A549 (cell line): ENCODE data around the gene SPARC. TPM values are rescaled to one million over a fixed set of nuclear protein-coding genes. Genes with fewer than 3 reads are reported as not detected.

Source experiments
- ATAC-seq, 2 experiments: fragments of 200-7000 bp in 1 of 2; fragments of >200 bp in 1 of 2; cut with Nextera tagmentation in 1 of 2; cut with Tn5 transposase in 1 of 2; 3 replicates each; pipeline versions ENCODE4 v1.8.0 to v1.9.1; 2018 to 2020; ENCODE audit warnings: mild to moderate bottlenecking in 1 of 2, moderate library complexity in 1 of 2
- CTCF ChIA-PET: fragments of 300-600 bp; sonication (Branson Sonifier 250); formaldehyde crosslinking; extraction: SDS; loops from one replicate; lab custom pipeline; 2021; ENCODE audit warnings: antibody characterized with exemption, inconsistent platforms; lab: Yijun Ruan, JAX
- POLR2A ChIA-PET: fragments of 350-600 bp; formaldehyde crosslinking; extraction: SDS; loops from one replicate; lab custom pipeline; 2021; ENCODE audit warnings: antibody characterized with exemption, inconsistent platforms; lab: Yijun Ruan, JAX
- DNase-seq, 2 experiments: peaks; one replicate each; pipeline versions ENCODE4 v3.0.0 to v3.0.0-alpha.2; 2011 to 2016; ENCODE audit warnings: low read depth in 1 of 2, low spot score in 1 of 2
- FAIRE-seq: peaks from 2 replicates; lab custom pipeline; 2011; peaks lifted over from hg19 to GRCh38; lab: Jason Lieb, UNC
- H3K27ac ChIP-seq, 2 experiments: fragments of >200 bp; sonication (Bioruptor Twin); formaldehyde crosslinking; 3 replicates each; pipeline ENCODE4 v1.5.1; 2016 to 2017
- H3K4me1 ChIP-seq: fragments of >200 bp; sonication (Bioruptor Twin); formaldehyde crosslinking; 3 replicates; pipeline ENCODE4 v1.6.1; 2016
- H3K4me2 ChIP-seq: fragments of >200 bp; sonication (Bioruptor Twin); formaldehyde crosslinking; 3 replicates; pipeline ENCODE4 v1.6.1; 2016
- H3K4me3 ChIP-seq: fragments of >200 bp; sonication (Bioruptor Twin); formaldehyde crosslinking; 3 replicates; pipeline ENCODE4 v1.5.1; 2016
- H3K9me3 ChIP-seq: fragments of >200 bp; sonication (Bioruptor Twin); formaldehyde crosslinking; 3 replicates; pipeline ENCODE4 v1.6.1; 2016
- CHD2 ChIP-seq: fragments of 150-350 bp; IDR thresholded peaks from 2 replicates; pipeline ENCODE4 v1.6.1; 2014; ENCODE audit warnings: low read length; ENCODE audit not compliant: partially characterized antibody
- CHD4 ChIP-seq: fragments of 200-600 bp; sonication (generic); IDR thresholded peaks from 2 replicates; pipeline ENCODE4 v1.6.1; 2016; ENCODE audit warnings: antibody characterized with exemption, mild to moderate bottlenecking, borderline replicate concordance
- EP300 ChIP-seq, 2 experiments: fragments of >200 bp; sonication (Bioruptor Twin); formaldehyde crosslinking; IDR thresholded peaks; 2 replicates in 1 of 2; 3 replicates in 1 of 2; pipeline ENCODE4 v1.6.1; 2016 to 2017
- FOSB ChIP-seq: fragments of 250-450 bp; sonication (Bioruptor Pico); IDR thresholded peaks from 2 replicates; pipeline ENCODE4 v1.5.0; 2020; ENCODE audit warnings: mild to moderate bottlenecking, moderate library complexity
- FOXS1 ChIP-seq: fragments of 250-450 bp; sonication (Bioruptor Pico); IDR thresholded peaks from 2 replicates; pipeline ENCODE4 v1.5.0; 2020; ENCODE audit warnings: mild to moderate bottlenecking, moderate library complexity
- HDAC2 ChIP-seq: fragments of 200-600 bp; sonication (generic); IDR thresholded peaks from 2 replicates; pipeline ENCODE4 v1.6.1; 2016
- HEYL ChIP-seq: fragments of 250-450 bp; sonication (Bioruptor Pico); IDR thresholded peaks from 2 replicates; pipeline ENCODE4 v1.8.0; 2021; ENCODE audit warnings: mild to moderate bottlenecking, moderate library complexity
- JUN ChIP-seq, 2 experiments: fragments of >200 bp; sonication (Bioruptor Twin); formaldehyde crosslinking; IDR thresholded peaks; 2 replicates in 1 of 2; 3 replicates in 1 of 2; pipeline ENCODE4 v1.6.1; 2016 to 2017
- JUNB ChIP-seq: fragments of >200 bp; sonication (Bioruptor Twin); formaldehyde crosslinking; IDR thresholded peaks from 2 replicates; pipeline ENCODE4 v1.6.1; 2016
- KDM5A ChIP-seq: fragments of 200-600 bp; sonication (generic); IDR thresholded peaks from 2 replicates; pipeline ENCODE4 v1.6.1; 2016; ENCODE audit warnings: antibody characterized with exemption, mild to moderate bottlenecking
- MAFK ChIP-seq: fragments of 450-650 bp; IDR thresholded peaks from 2 replicates; pipeline ENCODE4 v1.6.1; 2014; ENCODE audit not compliant: partially characterized antibody
- MAX ChIP-seq: IDR thresholded peaks from 2 replicates; pipeline ENCODE4 v1.6.1; 2012
- MYC ChIP-seq: IDR thresholded peaks from 2 replicates; pipeline ENCODE4 v1.6.1; 2012; ENCODE audit warnings: mild to moderate bottlenecking, inconsistent platforms, low read length, improper control_type of control experiment, borderline replicate concordance
- NPAS2 ChIP-seq: fragments of 250-450 bp; sonication (Bioruptor Pico); IDR thresholded peaks from 2 replicates; pipeline ENCODE4 v1.8.0; 2022; ENCODE audit warnings: mild to moderate bottlenecking, moderate library complexity, borderline replicate concordance
- NR3C1 ChIP-seq: fragments of >200 bp; sonication (Bioruptor Twin); formaldehyde crosslinking; IDR thresholded peaks from 3 replicates; pipeline ENCODE4 v1.6.1; 2017
- RAD21 ChIP-seq, 2 experiments: fragments of >200 bp in 1 of 2; sonication (Bioruptor Twin) in 1 of 2; formaldehyde crosslinking in 1 of 2; IDR thresholded peaks in 1 of 2; conservative IDR thresholded peaks in 1 of 2; 2 replicates in 1 of 2; 3 replicates in 1 of 2; pipeline ENCODE4 v1.6.1; 2012 to 2018; ENCODE audit warnings: inconsistent platforms in 1 of 2
- RARB ChIP-seq: fragments of 250-450 bp; sonication (Bioruptor Pico); IDR thresholded peaks from 2 replicates; pipeline ENCODE4 v1.8.0; 2021; ENCODE audit warnings: mild to moderate bottlenecking, moderate library complexity
- RNF2 ChIP-seq: fragments of 200-600 bp; sonication (generic); IDR thresholded peaks from 2 replicates; pipeline ENCODE4 v1.6.1; 2016; ENCODE audit warnings: low read depth, mild to moderate bottlenecking, antibody characterized with exemption, moderate library complexity, borderline replicate concordance
- SREBF2 ChIP-seq: fragments of 450-650 bp; IDR thresholded peaks from 2 replicates; pipeline ENCODE4 v1.6.1; 2014; ENCODE audit warnings: mild to moderate bottlenecking, moderate library complexity
- ZC3H11A ChIP-seq: fragments of 450-650 bp; IDR thresholded peaks from 2 replicates; pipeline ENCODE4 v1.6.1; 2014; ENCODE audit warnings: antibody characterized with exemption, mild to moderate bottlenecking
- ZFP36 ChIP-seq: fragments of 450-650 bp; IDR thresholded peaks from 2 replicates; pipeline ENCODE4 v1.6.1; 2014; ENCODE audit warnings: borderline replicate concordance; ENCODE audit not compliant: partially characterized antibody
- WGBS: methylation state at CpG from one replicate; pipeline ENCODE4 v1.1.6; 2017; ENCODE audit errors: missing lambda C conversion rate; 5-methylcytosine and 5-hydroxymethylcytosine counted together
- polyA plus RNA-seq, 4 experiments: library from polyadenylated mRNA; depleted of rRNA in 3 of 4; stranded (reverse); fragments of >200 nt; fragmentation: RNase III in 1 of 4; extraction: RNeasy Plus Mini Kit Qiagen cat#74134 plus additional on column Dnase treatment in 1 of 4; gene quantifications; 2 replicates in 3 of 4; 3 replicates in 1 of 4; pipeline ENCODE4 v1.2.3, GENCODE V29; 2011 to 2017
- TF ChIP-seq, protein P1 (sequence below): fragments of 450-650 bp; IDR thresholded peaks from 2 replicates; pipeline ENCODE4 v1.6.1; 2014; ENCODE audit warnings: antibody characterized with exemption
- TF ChIP-seq, protein P2 (sequence below): fragments of >200 bp; sonication (Bioruptor Twin); formaldehyde crosslinking; IDR thresholded peaks from 2 replicates; pipeline ENCODE4 v1.6.1; 2016

Gene SPARC
- polyA plus RNA-seq, 2 of the 4 experiments (the other 2 are of a cell fraction): 33.8 to 45.7 TPM

DNA sequence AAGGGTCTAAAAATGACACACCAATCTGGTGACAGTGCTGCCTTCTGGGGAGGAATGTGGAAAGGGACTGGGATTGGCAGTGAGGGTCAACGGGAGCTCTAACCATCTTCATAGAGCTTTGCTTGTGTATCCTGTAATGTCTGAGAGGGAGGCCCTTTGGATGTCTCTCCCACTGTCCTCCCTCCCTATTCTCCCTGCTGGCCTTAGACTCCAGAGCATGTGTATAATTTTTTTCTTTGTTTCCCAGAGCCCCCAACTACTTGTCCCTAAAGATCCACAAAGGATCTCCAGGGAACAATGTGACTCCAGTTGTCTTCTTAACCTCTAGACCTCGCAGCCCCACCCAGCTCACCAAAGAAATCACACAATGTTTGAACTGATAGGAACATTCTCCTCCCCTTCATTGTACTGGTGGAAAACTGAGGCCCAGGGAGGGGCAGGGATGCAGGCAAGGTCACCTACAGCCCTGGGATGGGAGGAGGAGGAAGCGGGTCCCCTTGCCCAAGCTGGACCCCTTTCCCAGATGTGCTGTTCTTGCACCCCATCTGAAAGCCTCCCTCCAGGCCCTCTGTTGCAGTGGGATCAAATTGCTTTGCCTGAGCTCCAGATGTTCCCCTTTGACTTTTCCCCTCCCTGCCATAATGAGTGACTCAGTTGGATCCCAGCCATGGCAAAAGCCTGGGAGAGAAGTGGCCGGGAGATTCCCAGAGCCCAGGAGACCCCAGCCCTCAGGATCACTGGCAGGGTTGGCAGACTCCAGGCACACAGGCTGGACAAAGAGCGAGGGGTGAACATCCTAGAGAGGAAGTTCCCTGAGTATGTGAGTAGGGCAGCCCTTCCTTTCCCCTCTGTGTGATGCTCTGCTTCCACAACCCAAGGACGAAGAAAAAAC, 21.8 kb downstream of the SPARC start:
- Histone ChIP-seq H3K27ac (peak overlapping the region; percentile 47 to 74; a peak in 5 of 6 replicates), H3K9me3 (no peaks in the 10 kb centered on the region), H3K4me2 (peak overlapping the region; percentile 14; the same call in 1 of the 3 replicates), H3K4me1 (peaks cover 18% of the 10 kb centered on the region), H3K4me3 (no peak overlapping the region)
- POLR2A ChIA-PET: no interaction called here
- peak; percentile 15 to 35; a peak in 4 of 6 replicates for ATAC-seq
- DNase-seq: no peak
- 77% methylated on average over 6 of the region's 6 CpGs for WGBS
- TF ChIP-seq ZC3H11A (no peak), RAD21 (conservative IDR thresholded peaks at IDR 0.05 in 1 of 2, IDR thresholded peaks at IDR 0.05 in 1 of 2) (no peak), SREBF2 (no peak), JUN (IDR thresholded peaks at IDR 0.05) (no peak), FOSB (CRISPR knock-in tag) (no peak), RNF2 (no peak), MYC (no peak), KDM5A (no peak), EP300 (IDR thresholded peaks at IDR 0.05) (no peak), MAFK (no peak), RARB (CRISPR knock-in tag) (no peak), HDAC2 (no peak), NPAS2 (no peak), ZFP36 (no peak), CHD2 (no peak)
- TF ChIP-seq, protein P1, sequence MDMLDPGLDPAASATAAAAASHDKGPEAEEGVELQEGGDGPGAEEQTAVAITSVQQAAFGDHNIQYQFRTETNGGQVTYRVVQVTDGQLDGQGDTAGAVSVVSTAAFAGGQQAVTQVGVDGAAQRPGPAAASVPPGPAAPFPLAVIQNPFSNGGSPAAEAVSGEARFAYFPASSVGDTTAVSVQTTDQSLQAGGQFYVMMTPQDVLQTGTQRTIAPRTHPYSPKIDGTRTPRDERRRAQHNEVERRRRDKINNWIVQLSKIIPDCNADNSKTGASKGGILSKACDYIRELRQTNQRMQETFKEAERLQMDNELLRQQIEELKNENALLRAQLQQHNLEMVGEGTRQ: no peak
- no peak for FAIRE-seq
- CTCF ChIA-PET: interaction anchor here (1.0 to 4.9 kb wide), 8 partner anchors 9 to 76 kb away, joined by 3 to 60 read pairs (median 7); no protein-coding TSS in a partner anchor

DNA sequence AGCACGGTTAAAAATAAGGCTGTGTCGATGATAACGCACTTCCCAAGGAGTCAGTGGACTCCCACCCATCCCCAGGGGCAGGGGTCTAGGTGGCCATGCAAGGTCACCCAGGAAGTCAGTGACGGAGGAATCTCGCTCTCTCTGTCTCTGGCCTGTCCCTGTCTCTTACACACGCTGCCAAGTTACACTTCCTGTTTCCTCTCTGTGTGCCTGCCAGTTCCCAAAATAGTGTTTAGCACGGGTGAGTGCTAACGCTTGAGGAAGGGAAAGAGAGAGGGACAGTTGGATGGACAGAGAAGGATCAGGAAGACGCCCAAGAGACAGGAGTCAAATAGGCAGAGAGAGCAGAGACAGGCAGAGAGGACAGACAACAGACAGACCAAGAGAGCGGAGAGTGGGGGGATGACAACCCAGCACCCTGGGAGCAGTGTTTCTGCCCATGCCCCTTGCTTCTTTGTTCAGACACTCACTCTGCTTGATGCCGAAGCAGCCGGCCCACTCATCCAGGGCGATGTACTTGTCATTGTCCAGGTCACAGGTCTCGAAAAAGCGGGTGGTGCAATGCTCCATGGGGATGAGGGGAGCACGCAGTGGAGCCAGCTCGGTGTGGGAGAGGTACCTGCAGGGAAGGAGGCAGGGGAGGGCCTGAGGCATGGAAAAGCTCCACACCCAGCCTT, 23.0 kb downstream of the SPARC start:
- Histone ChIP-seq H3K4me1 (peaks cover 22% of the 10 kb centered on the region), H3K4me3 (no peak overlapping the region), H3K9me3 (no peaks in the 10 kb centered on the region), H3K4me2 (no peak overlapping the region), H3K27ac (peak overlapping the region; percentile 39 to 74; a peak in 3 of 6 replicates)
- TF ChIP-seq, protein P2, sequence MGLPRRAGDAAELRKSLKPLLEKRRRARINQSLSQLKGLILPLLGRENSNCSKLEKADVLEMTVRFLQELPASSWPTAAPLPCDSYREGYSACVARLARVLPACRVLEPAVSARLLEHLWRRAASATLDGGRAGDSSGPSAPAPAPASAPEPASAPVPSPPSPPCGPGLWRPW: no peak
- TF ChIP-seq HEYL (CRISPR knock-in tag) (no peak), RAD21 (conservative IDR thresholded peaks at IDR 0.05 in 1 of 2, IDR thresholded peaks at IDR 0.05 in 1 of 2) (no peak), MAX (no peak), NR3C1 (no peak), JUNB (no peak), FOXS1 (CRISPR knock-in tag) (no peak), CHD4 (no peak)
- TF ChIP-seq, protein P1: no peak
- 85% methylated on average over 17 of the region's 17 CpGs for WGBS
- ChIA-PET POLR2A (no interaction called here), CTCF (interaction anchor here (0.7 to 13.3 kb wide), 7 partner anchors 12 to 78 kb away, joined by 3 to 529 read pairs (median 8); no protein-coding TSS in a partner anchor)
- DNase-seq: no peak
- no peak for ATAC-seq
- no peak for FAIRE-seq
